ENCODE measurements around the gene SUMF1. TPM values are rescaled to one million over a fixed set of nuclear protein-coding genes. Genes with fewer than 3 reads are reported as not detected.

The SUMF1 gene
- total and polyA plus RNA-seq, 2 experiments from 2014 or later: 23.5 to 29.9 TPM

DNA sequence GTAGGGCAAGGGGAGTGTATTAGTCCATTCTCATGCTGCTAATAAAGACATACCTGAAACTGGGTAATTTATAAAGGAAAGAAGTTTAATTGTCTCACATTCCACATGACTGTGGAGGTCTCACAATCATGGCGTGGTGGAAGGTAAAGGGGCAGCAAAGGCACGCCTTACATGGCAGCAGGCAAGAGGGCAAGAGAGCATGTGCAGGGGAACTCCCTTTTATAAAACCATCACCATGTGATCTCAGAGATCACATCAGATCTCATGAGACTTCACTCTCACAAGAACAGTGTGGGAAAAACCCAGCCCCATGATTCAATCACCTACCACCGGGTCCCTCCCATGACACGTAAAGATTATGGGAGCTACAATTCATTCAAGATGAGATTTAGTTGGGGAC, 41.4 kb downstream of the SUMF1 start:
- no peak for TF ChIP-seq CTCF (IDR thresholded peaks at IDR 0.05; ENCODE audit: low read depth, low read length)
- Histone ChIP-seq H3K4me1 (ENCODE audit: low read depth) (peaks cover 7% of the 10 kb centered on the region), H3K36me3 (no peaks in the 10 kb centered on the region), H3K4me3 (no peak overlapping the region), H3K27ac (no peak overlapping the region), H3K9me3 (ENCODE audit: low read depth) (no peaks in the 10 kb centered on the region), H3K27me3 (no peaks in the 10 kb centered on the region)
- no peak for DNase-seq (ENCODE audit: low read depth in 1 of 2, low spot score in 1 of 2)

GRCh38 chr3:4425055-4425454, 42.0 kb downstream of the SUMF1 start:
- Histone ChIP-seq H3K4me1 (ENCODE audit: low read depth) (peaks cover 7% of the 10 kb centered on the region), H3K4me3 (no peak overlapping the region), H3K9me3 (ENCODE audit: low read depth) (no peaks in the 10 kb centered on the region), H3K27ac (no peak overlapping the region), H3K27me3 (no peaks in the 10 kb centered on the region), H3K36me3 (no peaks in the 10 kb centered on the region)
- DNase-seq (ENCODE audit: low read depth in 1 of 2, low spot score in 1 of 2): no peak
- TF ChIP-seq CTCF (IDR thresholded peaks at IDR 0.05; ENCODE audit: low read depth, low read length): no peak

DNA sequence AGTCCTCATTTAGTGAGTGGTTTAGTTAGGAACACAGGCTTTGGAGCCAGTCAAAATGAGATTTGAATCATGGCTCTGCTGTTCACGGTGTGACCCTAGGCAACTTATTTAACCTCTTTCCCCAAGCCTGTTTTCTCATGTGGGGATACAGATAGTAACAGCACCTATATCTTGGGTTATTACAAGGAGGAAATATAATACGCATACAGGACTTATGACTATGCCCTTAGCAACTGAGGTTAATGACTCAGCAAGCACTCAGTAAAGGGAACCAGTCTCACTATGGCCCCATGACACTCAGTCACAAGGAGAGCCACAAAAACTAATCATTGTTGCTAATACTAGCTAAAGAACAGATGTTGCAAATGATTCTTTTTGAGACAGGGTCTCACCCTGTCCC, 45.9 kb downstream of the SUMF1 start:
- H3K4me1 ChIP-seq (ENCODE audit: low read depth): no peaks in the 10 kb centered on the region
- peak in 1 of 2 donors; percentile 46 for DNase-seq (ENCODE audit: low read depth in 1 of 2, low spot score in 1 of 2)
- H3K27ac ChIP-seq: no peak overlapping the region
- H3K36me3 ChIP-seq: peaks cover 5% of the 10 kb centered on the region
- no peaks in the 10 kb centered on the region for H3K9me3 ChIP-seq (ENCODE audit: low read depth)
- no peaks in the 10 kb centered on the region for H3K27me3 ChIP-seq
- no peak overlapping the region for H3K4me3 ChIP-seq
- no peak for TF ChIP-seq CTCF (IDR thresholded peaks at IDR 0.05; ENCODE audit: low read depth, low read length)

DNA sequence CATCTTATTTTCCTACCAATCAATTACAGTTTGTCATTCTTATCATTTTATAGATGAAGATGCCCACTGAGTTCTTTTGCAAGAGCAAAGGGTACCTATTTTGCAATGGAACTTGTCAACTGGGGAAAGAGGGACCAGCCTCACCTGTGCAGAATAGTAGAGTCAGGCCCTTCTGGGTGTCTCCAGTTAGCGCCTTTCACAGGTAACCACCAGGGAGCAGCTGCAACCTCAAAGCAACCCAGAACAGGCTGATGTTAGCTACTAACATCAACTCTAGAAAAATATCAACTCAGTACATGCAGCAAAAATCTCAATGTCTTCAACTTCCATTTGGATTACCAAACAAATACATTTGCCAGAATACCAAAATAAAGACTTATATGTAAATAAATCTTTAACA, 47.1 kb downstream of the SUMF1 start:
- Histone ChIP-seq H3K4me3 (no peak overlapping the region), H3K36me3 (peaks cover 5% of the 10 kb centered on the region), H3K27ac (no peak overlapping the region), H3K27me3 (no peaks in the 10 kb centered on the region), H3K9me3 (ENCODE audit: low read depth) (no peaks in the 10 kb centered on the region), H3K4me1 (ENCODE audit: low read depth) (no peaks in the 10 kb centered on the region)
- DNase-seq (ENCODE audit: low read depth in 1 of 2, low spot score in 1 of 2): no peak
- TF ChIP-seq CTCF (IDR thresholded peaks at IDR 0.05; ENCODE audit: low read depth, low read length): no peak

- no peak for TF ChIP-seq CTCF (IDR thresholded peaks at IDR 0.05; ENCODE audit: low read depth, low read length)
Observed at GRCh38 chr3:4419386-4419785, 47.7 kb downstream of the SUMF1 start.

DNA sequence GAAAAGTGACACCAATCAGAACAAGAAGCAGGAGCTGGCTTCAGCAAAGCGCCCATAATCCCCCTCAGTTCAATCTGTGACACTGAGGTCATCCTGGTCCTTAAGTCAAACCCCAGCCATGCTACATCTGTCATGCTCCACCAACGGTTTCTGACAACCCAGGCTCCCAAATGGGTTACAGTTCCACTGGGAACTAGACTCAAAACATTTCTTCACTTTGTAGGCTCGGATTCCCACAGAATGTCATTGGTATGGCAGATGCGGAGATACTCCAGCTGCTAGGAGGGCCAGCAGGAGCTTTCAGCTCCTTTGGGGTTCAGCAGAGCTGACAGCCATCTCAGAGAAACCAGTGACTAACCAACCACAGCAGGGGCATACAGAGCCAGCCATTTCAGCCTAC, 48.9 kb downstream of the SUMF1 start:
- Histone ChIP-seq H3K9me3 (ENCODE audit: low read depth) (no peaks in the 10 kb centered on the region), H3K4me3 (no peak overlapping the region), H3K27me3 (no peaks in the 10 kb centered on the region), H3K36me3 (peaks cover 5% of the 10 kb centered on the region), H3K27ac (no peak overlapping the region), H3K4me1 (ENCODE audit: low read depth) (no peaks in the 10 kb centered on the region)
- no peak for TF ChIP-seq CTCF (IDR thresholded peaks at IDR 0.05; ENCODE audit: low read depth, low read length)
- DNase-seq (ENCODE audit: low read depth in 1 of 2, low spot score in 1 of 2): no peak

More at GRCh38 chr3:4419386-4419785, 47.7 kb downstream of the SUMF1 start:
- Histone ChIP-seq H3K9me3 (ENCODE audit: low read depth) (no peaks in the 10 kb centered on the region), H3K27me3 (no peaks in the 10 kb centered on the region), H3K4me1 (ENCODE audit: low read depth) (no peaks in the 10 kb centered on the region), H3K36me3 (peaks cover 5% of the 10 kb centered on the region), H3K27ac (no peak overlapping the region), H3K4me3 (no peak overlapping the region)
- DNase-seq (ENCODE audit: low read depth in 1 of 2, low spot score in 1 of 2): no peak

Data from cardiac muscle cell (in vitro differentiated cells and primary cell).